ENCODE results near the gene SLC23A3.

SLC23A3 gene

DNA sequence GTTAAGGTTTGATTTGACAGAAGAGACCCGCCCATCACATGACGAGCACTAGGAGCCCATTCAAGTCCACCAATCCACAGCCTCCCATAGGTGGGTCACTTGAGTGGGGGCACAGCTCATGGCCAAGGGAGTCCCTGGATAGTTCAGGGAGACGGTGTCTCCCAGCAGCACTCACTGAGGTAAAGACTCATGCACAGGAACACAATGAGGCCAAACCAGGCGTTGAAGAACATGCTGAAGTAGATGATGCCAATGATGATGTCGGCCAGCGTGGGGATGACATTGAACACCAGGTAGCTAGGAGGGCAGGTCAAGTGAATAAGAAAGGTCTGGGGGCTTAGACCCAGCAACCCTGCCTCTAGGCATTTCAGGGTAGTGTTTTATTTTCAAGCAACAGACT, 45.0 kb upstream of the SLC23A3 start:
- in situ Hi-C loops (cut with HindIII; ENCODE audit: low sequenced_read_pairs) = no loop called here

GRCh38 chr2:219214141-219214540, 44.3 kb upstream of the SLC23A3 start:
- in situ Hi-C loops (cut with HindIII; ENCODE audit: low sequenced_read_pairs) = no loop called here

More for the DNA sequence above, 45.0 kb upstream of the SLC23A3 start:
- no peak for DNase-seq (ENCODE audit: low read depth)
- no peak overlapping the region for H3K4me3 ChIP-seq (ENCODE audit: low read depth, low read length)
- TF ChIP-seq CTCF (IDR thresholded peaks at IDR 0.05; ENCODE audit: low read depth, low read length, missing control alignments) = no peak

GRCh38 chr2:219213486-219214071, 43.8 kb upstream of the SLC23A3 start:
- DNase-seq (ENCODE audit: low read depth) = no peak
- no peak overlapping the region for H3K4me3 ChIP-seq (ENCODE audit: low read depth, low read length)
- in situ Hi-C loops (cut with HindIII; ENCODE audit: low sequenced_read_pairs) = no loop called here
- TF ChIP-seq CTCF (IDR thresholded peaks at IDR 0.05; ENCODE audit: low read depth, low read length, missing control alignments) = no peak

More at GRCh38 chr2:219214141-219214540, 44.3 kb upstream of the SLC23A3 start:
- TF ChIP-seq CTCF (IDR thresholded peaks at IDR 0.05; ENCODE audit: low read depth, low read length, missing control alignments) = no peak
- no peak for DNase-seq (ENCODE audit: low read depth)
- H3K4me3 ChIP-seq (ENCODE audit: low read depth, low read length) = no peak overlapping the region

- no peak for TF ChIP-seq CTCF (IDR thresholded peaks at IDR 0.05; ENCODE audit: low read depth, low read length, missing control alignments)
- in situ Hi-C loops (cut with HindIII; ENCODE audit: low sequenced_read_pairs) = no loop called here
- H3K4me3 ChIP-seq (ENCODE audit: low read depth, low read length) = no peak overlapping the region
- DNase-seq (ENCODE audit: low read depth) = no peak
Measured at GRCh38 chr2:219213026-219213415, 43.2 kb upstream of the SLC23A3 start.

GRCh38 chr2:219210886-219211362, 41.1 kb upstream of the SLC23A3 start:
- in situ Hi-C loops (cut with HindIII; ENCODE audit: low sequenced_read_pairs) = no loop called here
- no peak overlapping the region for H3K4me3 ChIP-seq (ENCODE audit: low read depth, low read length)
- no peak for TF ChIP-seq CTCF (IDR thresholded peaks at IDR 0.05; ENCODE audit: low read depth, low read length, missing control alignments)
- no peak for DNase-seq (ENCODE audit: low read depth)

DNA sequence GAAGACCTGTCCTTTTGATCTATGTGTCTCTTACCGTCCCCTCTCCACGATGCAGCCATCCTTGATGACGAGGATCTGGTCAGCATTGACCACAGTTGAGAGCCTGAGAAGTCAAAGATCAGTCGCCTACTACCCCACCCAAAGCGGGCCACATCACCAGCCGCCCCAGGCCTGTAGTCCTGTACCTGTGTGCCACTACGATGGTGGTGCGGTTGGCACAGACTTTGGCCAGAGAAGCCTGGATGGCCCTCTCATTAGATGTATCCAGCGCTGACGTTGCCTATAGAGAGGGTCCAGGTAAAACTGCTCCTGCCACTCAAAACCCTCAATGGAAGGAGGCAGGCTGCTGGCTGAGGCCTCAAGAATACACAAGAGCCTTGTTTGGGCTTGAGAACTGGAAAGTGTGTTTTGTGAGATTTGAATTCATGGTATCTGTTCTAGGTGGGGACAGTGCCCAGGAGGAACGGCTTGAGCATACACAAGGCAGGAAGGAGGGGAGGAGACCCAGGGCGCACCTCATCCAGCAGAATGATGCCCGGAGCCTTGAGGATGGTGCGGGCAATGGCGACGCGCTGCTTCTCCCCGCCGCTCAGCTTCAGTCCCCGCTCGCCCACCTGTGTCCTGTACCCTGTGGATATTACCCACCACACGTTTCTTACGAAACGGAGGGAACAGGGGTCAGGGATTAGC, 40.5 kb upstream of the SLC23A3 start:
- no peak overlapping the region for H3K4me3 ChIP-seq (ENCODE audit: low read depth, low read length)
- in situ Hi-C loops (cut with HindIII; ENCODE audit: low sequenced_read_pairs) = no loop called here
- no peak for DNase-seq (ENCODE audit: low read depth)
- no peak for TF ChIP-seq CTCF (IDR thresholded peaks at IDR 0.05; ENCODE audit: low read depth, low read length, missing control alignments)

Measured in astrocyte of the cerebellum (primary cell).